Endothelial cell of umbilical vein (primary cell): ENCODE measurements around the gene PARD6G. TPM values are rescaled to one million over a fixed set of nuclear protein-coding genes. Genes with fewer than 3 reads are reported as not detected.

Source experiments
- BruUV-seq: library from RNA; stranded (reverse); fragments of 400-500 nt; replicated peaks from 2 replicates; lab custom pipeline; 2021; lab: Mats Ljungman, UMichigan
- CTCF ChIA-PET: fragments of 300-600, 350-600 bp; sonication (Branson Sonifier 250); formaldehyde crosslinking; loops from one replicate; lab custom pipeline; 2021; ENCODE audit warnings: antibody characterized with exemption, inconsistent platforms; lab: Charles Lee
- POLR2A ChIA-PET: fragments of 300-600, 350-600 bp; sonication (Branson Sonifier 250); formaldehyde crosslinking; loops from one replicate; lab custom pipeline; 2021; ENCODE audit warnings: antibody characterized with exemption, inconsistent platforms; lab: Charles Lee
- DNase-seq: peaks from one replicate; pipeline ENCODE4 v3.0.0-alpha.2; 2011; ENCODE audit warnings: low read depth, low spot score
- FAIRE-seq: peaks from 2 replicates; lab custom pipeline; 2011; peaks lifted over from hg19 to GRCh38; lab: Jason Lieb, UNC
- H2AFZ ChIP-seq: 2 replicates; pipeline ENCODE4 v1.6.0; 2012; ENCODE audit warnings: low read depth, low read length, control low read depth, inconsistent platforms
- H3K27ac ChIP-seq: 2 replicates; pipeline ENCODE4 v1.5.1; 2011; ENCODE audit warnings: low read depth, mild to moderate bottlenecking, control low read depth, low read length, moderate library complexity; ENCODE audit not compliant: insufficient read depth
- H3K27me3 ChIP-seq, 2 experiments: 2 replicates each; pipeline versions ENCODE4 v1.6.0 to v1.6.1; 2011; ENCODE audit warnings: low read length in 2 of 2, mixed read lengths in 1 of 2; ENCODE audit not compliant: control insufficient read depth in 2 of 2, insufficient read depth in 2 of 2
- H3K36me3 ChIP-seq, 2 experiments: 2 replicates in 1 of 2; 3 replicates in 1 of 2; pipeline ENCODE4 v1.5.1; 2011; ENCODE audit warnings: low read length in 2 of 2, mild to moderate bottlenecking in 1 of 2, moderate library complexity in 1 of 2; ENCODE audit not compliant: control insufficient read depth in 2 of 2, insufficient read depth in 2 of 2; ENCODE audit errors: extremely low read depth in 1 of 2
- H3K4me1 ChIP-seq: 3 replicates; pipeline ENCODE4 v1.5.1; 2011; ENCODE audit warnings: mild to moderate bottlenecking, low read length; ENCODE audit not compliant: control insufficient read depth, insufficient read depth; ENCODE audit errors: extremely low read depth
- H3K4me2 ChIP-seq: 2 replicates; pipeline ENCODE4 v1.6.1; 2011; ENCODE audit warnings: low read length, control low read depth, mixed read lengths; ENCODE audit not compliant: insufficient read depth
- H3K4me3 ChIP-seq, 3 experiments: fragments of 200-600 bp in 1 of 3; sonication (generic), shearing (Covaris generic) in 1 of 3; replicated peaks in 1 of 3; 2 replicates each; pipeline ENCODE4 v1.5.1; 2011 to 2016; ENCODE audit warnings: control low read depth in 3 of 3, low read length in 3 of 3, mild to moderate bottlenecking in 2 of 3, inconsistent platforms in 1 of 3, low read depth in 1 of 3, moderate library complexity in 1 of 3; ENCODE audit not compliant: insufficient read depth in 1 of 3
- H3K79me2 ChIP-seq: 2 replicates; pipeline ENCODE4 v1.6.0; 2012; ENCODE audit warnings: low read length, inconsistent platforms; ENCODE audit not compliant: control insufficient read depth, insufficient read depth
- H3K9ac ChIP-seq: replicated peaks from 2 replicates; pipeline ENCODE3; 2011; ENCODE audit warnings: low read length, control low read depth; ENCODE audit not compliant: insufficient read depth; ENCODE audit errors: extremely low read depth
- H3K9me1 ChIP-seq: replicated peaks from 3 replicates; pipeline ENCODE4 v1.6.0; 2011; ENCODE audit warnings: mild to moderate bottlenecking, low read length; ENCODE audit not compliant: control insufficient read depth, insufficient read depth; ENCODE audit errors: extremely low read depth
- H3K9me3 ChIP-seq: replicated peaks from 2 replicates; pipeline ENCODE4 v1.5.1; 2012; ENCODE audit warnings: low read length, inconsistent platforms; ENCODE audit not compliant: control insufficient read depth, insufficient read depth
- H4K20me1 ChIP-seq: replicated peaks from 2 replicates; pipeline ENCODE3; 2011; ENCODE audit warnings: mild to moderate bottlenecking, low read length; ENCODE audit not compliant: control insufficient read depth, insufficient read depth; ENCODE audit errors: extremely low read depth
- CTCF ChIP-seq, 2 donors: IDR thresholded peaks; 1 replicate in 1 of 2; 2 replicates in 1 of 2; pipeline ENCODE4 v1.5.1; 2011; ENCODE audit warnings: low read length in 2 of 2, mild to moderate bottlenecking in 2 of 2, moderate library complexity in 2 of 2, control low read depth in 1 of 2, inconsistent platforms in 1 of 2, low read depth in 1 of 2; ENCODE audit not compliant: insufficient read depth in 1 of 2; ENCODE audit errors: extremely low read depth in 1 of 2
- EZH2 ChIP-seq: IDR thresholded peaks from 2 replicates; pipeline ENCODE4 v1.6.1; 2012; ENCODE audit warnings: borderline replicate concordance, low read depth, mild to moderate bottlenecking, moderate library complexity, low read length, inconsistent platforms; ENCODE audit not compliant: severe bottlenecking
- FOS ChIP-seq: IDR thresholded peaks from 2 replicates; pipeline ENCODE4 v1.6.1; 2011; ENCODE audit warnings: mild to moderate bottlenecking, low read length, moderate library complexity, borderline replicate concordance; ENCODE audit not compliant: insufficient read depth
- GATA2 ChIP-seq: IDR thresholded peaks from 2 replicates; pipeline ENCODE4 v1.7.0; 2011; ENCODE audit warnings: low read depth, mild to moderate bottlenecking, moderate library complexity, mixed read lengths, low read length; ENCODE audit not compliant: insufficient read length, insufficient read depth
- JUN ChIP-seq: IDR thresholded peaks from 2 replicates; pipeline ENCODE4 v1.6.1; 2011; ENCODE audit warnings: borderline replicate concordance, low read depth; ENCODE audit not compliant: insufficient read length, insufficient read depth
- MYC ChIP-seq: IDR thresholded peaks from one replicate; pipeline ENCODE4 v1.6.1; 2011; ENCODE audit warnings: mild to moderate bottlenecking, low read depth, low read length
- POLR2A ChIP-seq: IDR thresholded peaks from 2 replicates; pipeline ENCODE4 v1.6.1; 2012; ENCODE audit warnings: low read depth, mild to moderate bottlenecking, control low read depth, low read length
- POLR2AphosphoS5 ChIP-seq: IDR thresholded peaks from 2 replicates; pipeline ENCODE4 v1.6.1; 2012; ENCODE audit warnings: low read depth, mild to moderate bottlenecking, control low read depth, low read length, moderate library complexity; ENCODE audit not compliant: insufficient read depth
- dilution Hi-C: fragments of 300-500 bp; cut with MboI; formaldehyde crosslinking; loops from one replicate; pipeline ENCODE4 v1.15.0; 2019; ENCODE audit warnings: low sequenced_read_pairs; ENCODE audit not compliant: extremely low pct_ligation_motif_present
- intact Hi-C: fragments of 100-400 bp; cut with micrococcal nuclease; formaldehyde crosslinking; loops from one replicate; pipeline ENCODE4 v1.10.0; 2022
- polyA plus RNA-seq, 4 experiments: library from polyadenylated mRNA; depleted of rRNA in 3 of 4; stranded (reverse) in 3 of 4; unstranded in 1 of 4; fragments of >200 nt; gene quantifications; 2 replicates each; pipeline versions ENCODE4 v1.2.1 to v1.2.3, GENCODE V29; 2011 to 2012; ENCODE audit warnings: missing spikeins in 1 of 4
- total RNA-seq: library from RNA; stranded (reverse); gene quantifications from 2 replicates; pipeline ENCODE4 v1.2.3, GENCODE V29; 2021
- TF ChIP-seq, protein P1 (sequence below): IDR thresholded peaks from 2 replicates; pipeline ENCODE4 v1.6.1; 2011; ENCODE audit not compliant: insufficient read depth, insufficient read length

PARD6G gene
- total and polyA plus RNA-seq, 2 donors (not counting 3 experiments of a cell fraction or from before 2014, with no cell fraction given): 1.2 to 1.8 TPM

GRCh38 chr18:80177128-80177527, 70.2 kb downstream of the PARD6G start:
- TF ChIP-seq POLR2AphosphoS5 (no peak), JUN (no peak), CTCF (IDR thresholded peaks at IDR 0.05; ENCODE audit: extremely low read depth in 1 of 2, insufficient read depth in 1 of 2, low read depth in 1 of 2, low read length in 2 of 2) (no peak), POLR2A (no peak), MYC (no peak), EZH2 (no peak), GATA2 (no peak), FOS (no peak)
- TF ChIP-seq, protein P1, sequence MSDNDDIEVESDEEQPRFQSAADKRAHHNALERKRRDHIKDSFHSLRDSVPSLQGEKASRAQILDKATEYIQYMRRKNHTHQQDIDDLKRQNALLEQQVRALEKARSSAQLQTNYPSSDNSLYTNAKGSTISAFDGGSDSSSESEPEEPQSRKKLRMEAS: no peak
- Histone ChIP-seq H3K9me1 (no peaks in the 10 kb centered on the region), H2AFZ (no peak overlapping the region), H3K9me3 (no peaks in the 10 kb centered on the region), H3K27me3 (no peaks in the 10 kb centered on the region), H3K36me3 (no peaks in the 10 kb centered on the region), H3K9ac (no peak overlapping the region), H3K27ac (no peak overlapping the region), H4K20me1 (no peaks in the 10 kb centered on the region), H3K4me3 (no peak overlapping the region), H3K79me2 (no peaks in the 10 kb centered on the region), H3K4me2 (no peak overlapping the region), H3K4me1 (no peaks in the 10 kb centered on the region)
- ChIA-PET POLR2A (no interaction called here), CTCF (interaction anchor here (1.4 kb wide), 1 partner anchor 19 kb away, joined by 3 read pairs; no protein-coding TSS in a partner anchor)
- dilution Hi-C loops: no loop called here
- intact Hi-C loops: no loop called here
- DNase-seq (no peak), FAIRE-seq (no peak)
- no TSS peak for BruUV-seq
